B cell (primary cell): Measurements from ENCODE around the gene TUBB4A. TPM values are rescaled to one million over a fixed set of nuclear protein-coding genes. Genes with fewer than 3 reads are reported as not detected.

ENCODE experiments used
- ATAC-seq: fragments of 200-7000 bp; cut with Tn5 transposase; one replicate; pipeline ENCODE4 v1.10.0; 2021; ENCODE audit warnings: low read depth, mild to moderate bottlenecking, moderate number of reproducible peaks, moderate library complexity
- CTCF ChIA-PET: fragments of 350-600 bp; sonication (Branson Sonifier 250); formaldehyde crosslinking; loops from one replicate; lab custom pipeline; 2021; ENCODE audit warnings: antibody characterized with exemption, inconsistent platforms; lab: Charles Lee
- POLR2A ChIA-PET: fragments of 350-600 bp; sonication (Branson Sonifier 250); formaldehyde crosslinking; loops from one replicate; lab custom pipeline; 2021; ENCODE audit warnings: antibody characterized with exemption; lab: Charles Lee
- DNase-seq: peaks from one replicate; pipeline ENCODE4 v3.0.0; 2013
- H2AFZ ChIP-seq: 2 replicates; pipeline ENCODE4 v1.6.1; 2012; ENCODE audit warnings: mild to moderate bottlenecking, low read depth, low read length; ENCODE audit not compliant: insufficient read depth, poor library complexity, severe bottlenecking
- H3K27ac ChIP-seq, 2 donors: 1 replicate in 1 of 2; 2 replicates in 1 of 2; pipeline ENCODE4 v1.5.1; 2012 to 2013; ENCODE audit warnings: low read length in 2 of 2, mild to moderate bottlenecking in 2 of 2, moderate library complexity in 1 of 2
- H3K27me3 ChIP-seq, 4 experiments: fragments of 200-600 bp in 1 of 4; sonication (generic) in 1 of 4; replicated peaks in 1 of 4; 1 replicate in 2 of 4; 2 replicates in 2 of 4; pipeline versions ENCODE4 v1.6.1 to v1.7.0; 2013 to 2016; ENCODE audit warnings: low read length in 3 of 4, mild to moderate bottlenecking in 2 of 4, mixed read lengths in 1 of 4, moderate library complexity in 1 of 4; ENCODE audit not compliant: insufficient read depth in 4 of 4, control insufficient read depth in 3 of 4; ENCODE audit errors: control extremely low read depth in 1 of 4
- H3K36me3 ChIP-seq, 2 experiments: replicated peaks in 1 of 2; 1 replicate in 1 of 2; 2 replicates in 1 of 2; pipeline versions ENCODE4 v1.6.1 to v1.7.1; 2013; ENCODE audit warnings: low read length in 1 of 2; ENCODE audit not compliant: insufficient read depth in 2 of 2, control insufficient read depth in 1 of 2; ENCODE audit errors: control extremely low read depth in 1 of 2, extremely low read depth in 1 of 2
- H3K4me1 ChIP-seq, 2 donors: fragments of 200-600 bp in 1 of 2; sonication (generic) in 1 of 2; 1 replicate in 1 of 2; 2 replicates in 1 of 2; pipeline versions ENCODE4 v1.5.1 to v1.6.1; 2013 to 2017; ENCODE audit warnings: low read length in 2 of 2; ENCODE audit not compliant: control insufficient read depth in 2 of 2, insufficient read depth in 2 of 2
- H3K4me2 ChIP-seq: replicated peaks from 2 replicates; pipeline ENCODE3; 2012; ENCODE audit warnings: mild to moderate bottlenecking, low read depth, low read length; ENCODE audit not compliant: poor library complexity, severe bottlenecking
- H3K4me3 ChIP-seq, 5 experiments: fragments of 200-600 bp in 1 of 5; sonication (generic) in 1 of 5; 1 replicate in 3 of 5; 2 replicates in 2 of 5; pipeline versions ENCODE4 v1.5.1 to v1.7.0; 2011 to 2016; ENCODE audit warnings: low read length in 4 of 5, mild to moderate bottlenecking in 4 of 5, low read depth in 2 of 5, control low read depth in 1 of 5, moderate library complexity in 1 of 5; ENCODE audit not compliant: insufficient read depth in 1 of 5; ENCODE audit errors: control extremely low read depth in 1 of 5, extremely low read depth in 1 of 5
- H3K79me2 ChIP-seq: fragments of 200-600 bp; sonication (generic); one replicate; pipeline ENCODE4 v1.6.0; 2016; ENCODE audit warnings: low read length; ENCODE audit not compliant: control insufficient read depth, insufficient read depth
- H3K9ac ChIP-seq: fragments of 200-600 bp; sonication (generic); 2 replicates; pipeline ENCODE4 v1.6.1; 2017; ENCODE audit warnings: mild to moderate bottlenecking, low read length, moderate library complexity
- H3K9me3 ChIP-seq, 3 donors: one replicate each; pipeline versions ENCODE4 v1.6.1 to v1.7.1; 2013; ENCODE audit warnings: low read length in 2 of 3; ENCODE audit not compliant: control insufficient read depth in 2 of 3, insufficient read depth in 1 of 3; ENCODE audit errors: control extremely low read depth in 1 of 3
- H4K20me1 ChIP-seq: 2 replicates; pipeline ENCODE4 v1.6.0; 2012; ENCODE audit warnings: mild to moderate bottlenecking, low read length; ENCODE audit not compliant: insufficient read depth, control insufficient read depth, poor library complexity, severe bottlenecking
- H3K27ac Mint-ChIP-seq: one replicate; pipeline ENCODE4 v1.8.0; 2021; ENCODE audit warnings: mixed read lengths
- H3K27me3 Mint-ChIP-seq: one replicate; pipeline ENCODE4 v1.8.0; 2021; ENCODE audit warnings: mixed read lengths
- H3K4me1 Mint-ChIP-seq: one replicate; pipeline ENCODE4 v1.8.0; 2021; ENCODE audit warnings: mixed read lengths
- H3K4me3 Mint-ChIP-seq: one replicate; pipeline ENCODE4 v1.8.0; 2021; ENCODE audit warnings: mixed read lengths
- H3K9me3 Mint-ChIP-seq: one replicate; pipeline ENCODE4 v1.8.0; 2022; ENCODE audit warnings: mixed read lengths; ENCODE audit not compliant: insufficient read depth
- CTCF ChIP-seq: fragments of 200-600 bp; IDR thresholded peaks from one replicate; pipeline ENCODE4 v1.8.0; 2022; ENCODE audit warnings: antibody characterized with exemption, mild to moderate bottlenecking
- EZH2 ChIP-seq: IDR thresholded peaks from 2 replicates; pipeline ENCODE4 v1.6.1; 2012; ENCODE audit warnings: borderline replicate concordance, low read depth, mild to moderate bottlenecking, moderate library complexity, low read length; ENCODE audit not compliant: insufficient read depth, poor library complexity, severe bottlenecking
- WGBS: methylation state at CpG from one replicate; pipeline ENCODE4 v1.1.5; 2013; ENCODE audit warnings: missing lambda C conversion rate; ENCODE audit not compliant: insufficient coverage; 5-methylcytosine and 5-hydroxymethylcytosine counted together
- intact Hi-C: fragments of 100-400 bp; cut with micrococcal nuclease; formaldehyde crosslinking; loops from one replicate; pipeline ENCODE4 v1.10.0; 2022
- polyA plus RNA-seq: library from polyadenylated mRNA; depleted of rRNA; stranded (reverse); fragments of >200 nt; gene quantifications from 2 replicates; pipeline ENCODE4 v1.2.3, GENCODE V29; 2012
- small RNA-seq: library from RNA; depleted of rRNA; stranded (forward); fragments of <200 nt; gene quantifications from one replicate; pipeline ENCODE3, GENCODE V24; 2012; ENCODE audit warnings: low replicate concordance, low read depth; ENCODE audit not compliant: insufficient read length
- total RNA-seq, 2 donors: library from RNA; stranded (reverse); fragments of 120-200 nt in 1 of 2; gene quantifications; 1 replicate in 1 of 2; 2 replicates in 1 of 2; pipeline versions ENCODE4 v1.2.3 to v1.2.4, GENCODE V29; 2013 to 2022

Gene TUBB4A
- total and polyA plus RNA-seq, 2 donors (not counting 1 experiment from before 2014, with no cell fraction given), result 3.9 to 21.9 TPM

GRCh38 chr19:6448045-6448444 lies 54.1 kb downstream of the TUBB4A start:
- Histone ChIP-seq H4K20me1 (no peaks in the 10 kb centered on the region), H3K4me3 (no peak overlapping the region), H3K36me3 (no peaks in the 10 kb centered on the region), H3K9me3 (peaks cover 0 to 12% (median 0%) of the 10 kb centered on the region in 3 donors), H3K4me2 (no peak overlapping the region), H3K9ac (no peak overlapping the region), H2AFZ (no peak overlapping the region), H3K27ac (no peak overlapping the region), H3K4me1 (no peaks in the 10 kb centered on the region), H3K79me2 (no peaks in the 10 kb centered on the region), H3K27me3 (no peaks in the 10 kb centered on the region)
- Mint-ChIP-seq H3K4me3 (no peak overlapping the region), H3K27me3 (no peaks in the 10 kb centered on the region), H3K4me1 (no peaks in the 10 kb centered on the region), H3K9me3 (no peaks in the 10 kb centered on the region), H3K27ac (no peak overlapping the region)
- no peak for DNase-seq
- 93% methylated on average over 2 of the region's 3 CpGs for WGBS
- ATAC-seq, result no peak
- CTCF ChIA-PET, result no interaction called here
- intact Hi-C loops, result no loop called here
- no peak for TF ChIP-seq EZH2
- POLR2A ChIA-PET, result no interaction called here

GRCh38 chr19:6446452-6446851 lies 55.7 kb downstream of the TUBB4A start:
- Mint-ChIP-seq H3K9me3 (no peaks in the 10 kb centered on the region), H3K4me1 (no peaks in the 10 kb centered on the region), H3K4me3 (no peak overlapping the region), H3K27me3 (no peaks in the 10 kb centered on the region), H3K27ac (no peak overlapping the region)
- Histone ChIP-seq H4K20me1 (no peaks in the 10 kb centered on the region), H3K4me3 (no peak overlapping the region), H3K79me2 (no peaks in the 10 kb centered on the region), H3K4me1 (no peaks in the 10 kb centered on the region), H3K27me3 (no peaks in the 10 kb centered on the region), H3K4me2 (no peak overlapping the region), H3K9me3 (peaks cover 0 to 12% (median 0%) of the 10 kb centered on the region in 3 donors), H3K36me3 (no peaks in the 10 kb centered on the region), H3K27ac (no peak overlapping the region), H2AFZ (no peak overlapping the region), H3K9ac (no peak overlapping the region)
- CTCF ChIA-PET, result no interaction called here
- intact Hi-C loops, result no loop called here
- POLR2A ChIA-PET, result no interaction called here
- 92% methylated on average over 2 of the region's 3 CpGs for WGBS
- ATAC-seq (no peak), DNase-seq (no peak)
- TF ChIP-seq EZH2, result no peak
- no peak for TF ChIP-seq CTCF

Small RNAs within 50 kb of the gene (small RNA-seq; reads per million reads assigned to genes)
- not detected for gene AC010503.2

Other genes with a start within 250 kb of the TUBB4A start
- gene MLLT1, start 222.3 kb downstream of the TUBB4A start, total RNA-seq, result 40.2 and 45.7 TPM in 2 replicates
- 15.3 and 19.4 TPM in 2 replicates for gene MLLT1, start 222.3 kb downstream of the TUBB4A start, polyA plus RNA-seq
- gene ACER1, start 168.7 kb downstream of the TUBB4A start, total RNA-seq, result not detected in 2 replicates
- gene ACER1, start 168.7 kb downstream of the TUBB4A start, polyA plus RNA-seq, result 0.14 TPM in 1 of 2 replicates, not detected in the other
- 38.2 and 39.8 TPM in 2 replicates for gene CLPP, start 140.8 kb downstream of the TUBB4A start, total RNA-seq
- gene CLPP, start 140.8 kb downstream of the TUBB4A start, polyA plus RNA-seq, result 82.1 and 83.4 TPM in 2 replicates
- gene ALKBH7, start 129.5 kb downstream of the TUBB4A start, total RNA-seq, result 62.7 and 67.0 TPM in 2 replicates
- 27.5 and 36.4 TPM in 2 replicates for gene ALKBH7, start 129.5 kb downstream of the TUBB4A start, polyA plus RNA-seq
- gene PSPN, start 126.4 kb downstream of the TUBB4A start, total RNA-seq, result 3.0 and 3.3 TPM in 2 replicates
- gene PSPN, start 126.4 kb downstream of the TUBB4A start, polyA plus RNA-seq, result 0.30 and 1.1 TPM in 2 replicates
- 56.5 and 63.4 TPM in 2 replicates for gene GTF2F1, start 109.1 kb downstream of the TUBB4A start, total RNA-seq
- 41.0 and 47.8 TPM in 2 replicates for gene GTF2F1, start 109.1 kb downstream of the TUBB4A start, polyA plus RNA-seq
- 195 and 205 TPM in 2 replicates for gene KHSRP, start 77.5 kb downstream of the TUBB4A start, total RNA-seq
- gene KHSRP, start 77.5 kb downstream of the TUBB4A start, polyA plus RNA-seq, result 79.6 and 82.8 TPM in 2 replicates
- gene SLC25A41, start 68.5 kb downstream of the TUBB4A start, total RNA-seq, result 0.29 and 0.30 TPM in 2 replicates
- 0.07 and 0.48 TPM in 2 replicates for gene SLC25A41, start 68.5 kb downstream of the TUBB4A start, polyA plus RNA-seq
- 19.9 and 25.3 TPM in 2 replicates for gene SLC25A23, start 42.5 kb downstream of the TUBB4A start, total RNA-seq
- gene SLC25A23, start 42.5 kb downstream of the TUBB4A start, polyA plus RNA-seq, result 2.4 and 9.3 TPM in 2 replicates
- gene CRB3, start 38.0 kb downstream of the TUBB4A start, total RNA-seq, result 3.1 and 3.6 TPM in 2 replicates
- 1.0 and 2.1 TPM in 2 replicates for gene CRB3, start 38.0 kb downstream of the TUBB4A start, polyA plus RNA-seq
- gene DENND1C, start 20.5 kb downstream of the TUBB4A start, total RNA-seq, result 117 and 119 TPM in 2 replicates
- gene DENND1C, start 20.5 kb downstream of the TUBB4A start, polyA plus RNA-seq, result 132 and 134 TPM in 2 replicates
- 11.7 TPM in 2 replicates for gene TNFSF9, start 28.7 kb upstream of the TUBB4A start, total RNA-seq
- 8.9 and 24.3 TPM in 2 replicates for gene TNFSF9, start 28.7 kb upstream of the TUBB4A start, polyA plus RNA-seq
- gene CD70, start 88.8 kb upstream of the TUBB4A start, total RNA-seq, result 48.5 and 49.1 TPM in 2 replicates
- 14.6 and 23.9 TPM in 2 replicates for gene CD70, start 88.8 kb upstream of the TUBB4A start, polyA plus RNA-seq
- gene TNFSF14, start 167.9 kb upstream of the TUBB4A start, total RNA-seq, result 0.37 and 0.58 TPM in 2 replicates
- gene TNFSF14, start 167.9 kb upstream of the TUBB4A start, polyA plus RNA-seq, result 0.04 and 0.06 TPM in 2 replicates
- gene C3, start 218.3 kb upstream of the TUBB4A start, total RNA-seq, result 0.47 and 2.0 TPM in 2 replicates
- 0.01 and 0.27 TPM in 2 replicates for gene C3, start 218.3 kb upstream of the TUBB4A start, polyA plus RNA-seq
- 78.8 and 79.0 TPM in 2 replicates for gene GPR108, start 235.3 kb upstream of the TUBB4A start, total RNA-seq
- 82.5 and 100.0 TPM in 2 replicates for gene GPR108, start 235.3 kb upstream of the TUBB4A start, polyA plus RNA-seq
- gene TRIP10, start 237.4 kb upstream of the TUBB4A start, total RNA-seq, result 42.7 and 53.3 TPM in 2 replicates
- gene TRIP10, start 237.4 kb upstream of the TUBB4A start, polyA plus RNA-seq, result 5.9 and 9.1 TPM in 2 replicates